Measurements from ENCODE around the gene ENTPD5. TPM values are rescaled to one million over a fixed set of nuclear protein-coding genes. Genes with fewer than 3 reads are reported as not detected.
A peak's percentile ranks its signal among the peaks of the same experiment; 100 is the strongest.

ENTPD5 gene
- 100 to 1,000 TPM; 130 to 153 TPM for total RNA-seq

- H3K9me3 ChIP-seq, result no peaks in the 10 kb centered on the region
- no peaks in the 10 kb centered on the region for H3K4me1 ChIP-seq
- intact Hi-C loops (cut with DNase I), result no loop called here
- H3K36me3 ChIP-seq, result no peaks in the 10 kb centered on the region
- peak within 1 kb of the TSS; percentile 99 for H3K27ac ChIP-seq
- H3K27me3 ChIP-seq, result no peaks in the 10 kb centered on the region
- peak within 1 kb of the TSS; percentile 95 to 100 for H3K9ac ChIP-seq (ENCODE audit: low read depth in 2 of 2, low read length in 2 of 2)
- DNase-seq, result peak; percentile 87
- H3K4me3 ChIP-seq, result peak within 1 kb of the TSS; percentile 82
- no peak for TF ChIP-seq CTCF (IDR thresholded peaks at IDR 0.05)
Observed at GRCh38 chr14:74018586-74019407, at the start of gene ENTPD5, which contains the start of gene BBOF1. Gene ENTPD5, minus strand, starts transcription at chr14:74019288. Its CDS starts 31,186 bp downstream, at chr14:73988102. Gene BBOF1, plus strand, starts transcription at chr14:74019349. Its CDS starts 130 bp downstream, at chr14:74019479.

GRCh38 chr14:74065746-74066575, 46.9 kb upstream of the ENTPD5 start:
- H3K4me1 ChIP-seq, result no peaks in the 10 kb centered on the region
- H3K27me3 ChIP-seq, result no peaks in the 10 kb centered on the region
- H3K36me3 ChIP-seq, result no peaks in the 10 kb centered on the region
- DNase-seq, result no peak
- no peak overlapping the region for H3K9ac ChIP-seq (ENCODE audit: low read depth in 2 of 2, low read length in 2 of 2)
- H3K9me3 ChIP-seq, result no peaks in the 10 kb centered on the region
- no peak for TF ChIP-seq CTCF (IDR thresholded peaks at IDR 0.05)
- no peak overlapping the region for H3K27ac ChIP-seq
- intact Hi-C loops (cut with DNase I), result no loop called here
- no peak overlapping the region for H3K4me3 ChIP-seq

- no peak overlapping the region for H3K9ac ChIP-seq (ENCODE audit: low read depth in 2 of 2, low read length in 2 of 2)
- no peak overlapping the region for H3K4me3 ChIP-seq
- intact Hi-C loops (cut with DNase I), result no loop called here
- no peak overlapping the region for H3K27ac ChIP-seq
- H3K4me1 ChIP-seq, result no peaks in the 10 kb centered on the region
- H3K9me3 ChIP-seq, result no peaks in the 10 kb centered on the region
- H3K36me3 ChIP-seq, result no peaks in the 10 kb centered on the region
- H3K27me3 ChIP-seq, result no peaks in the 10 kb centered on the region
- no peak for DNase-seq
- TF ChIP-seq CTCF (IDR thresholded peaks at IDR 0.05), result no peak
Observed at GRCh38 chr14:74064883-74065282, 45.8 kb upstream of the ENTPD5 start.

- Histone ChIP-seq H3K9me3 (no peaks in the 10 kb centered on the region), H3K4me1 (no peaks in the 10 kb centered on the region), H3K27ac (no peak overlapping the region), H3K27me3 (no peaks in the 10 kb centered on the region), H3K36me3 (no peaks in the 10 kb centered on the region), H3K4me3 (no peak overlapping the region), H3K9ac (ENCODE audit: low read depth in 2 of 2, low read length in 2 of 2) (no peak overlapping the region)
- DNase-seq, result no peak
- intact Hi-C loops (cut with DNase I), result no loop called here
- no peak for TF ChIP-seq CTCF (IDR thresholded peaks at IDR 0.05)
Observed at GRCh38 chr14:74064426-74064825, 45.3 kb upstream of the ENTPD5 start.

GRCh38 chr14:74062809-74063150, 43.7 kb upstream of the ENTPD5 start:
- H3K36me3 ChIP-seq, result no peaks in the 10 kb centered on the region
- no peak overlapping the region for H3K27ac ChIP-seq
- DNase-seq, result no peak

More at GRCh38 chr14:74062809-74063150, 43.7 kb upstream of the ENTPD5 start:
- no peak for TF ChIP-seq CTCF (IDR thresholded peaks at IDR 0.05)
- H3K4me3 ChIP-seq, result no peak overlapping the region
- no peaks in the 10 kb centered on the region for H3K27me3 ChIP-seq
- intact Hi-C loops (cut with DNase I), result no loop called here
- H3K9ac ChIP-seq (ENCODE audit: low read depth in 2 of 2, low read length in 2 of 2), result no peak overlapping the region
- H3K4me1 ChIP-seq, result no peaks in the 10 kb centered on the region
- H3K9me3 ChIP-seq, result no peaks in the 10 kb centered on the region
